HepG2 (cell line): ENCODE results near the gene NELL2. TPM values are rescaled to one million over a fixed set of nuclear protein-coding genes. Genes with fewer than 3 reads are reported as not detected.

Experiments
- ATAC-seq: fragments of 200-7000 bp; cut with Tn5 transposase; 3 replicates; pipeline ENCODE4 v1.9.1; 2020; ENCODE audit warnings: mild to moderate bottlenecking, moderate library complexity
- BruUV-seq: library from RNA; stranded (reverse); fragments of 400-500 nt; replicated peaks from 2 replicates; lab custom pipeline; 2021; lab: Mats Ljungman, UMichigan
- CTCF ChIA-PET: fragments of 300-600 bp; formaldehyde crosslinking; extraction: SDS; loops from one replicate; lab custom pipeline; 2021; ENCODE audit warnings: low total read pairs, inconsistent platforms, low intra/inter-chr PET ratio; lab: Yijun Ruan, JAX
- POLR2A ChIA-PET: fragments of 350-600 bp; sonication (Branson Sonifier 250); formaldehyde crosslinking; loops from one replicate; lab custom pipeline; 2020; ENCODE audit warnings: antibody characterized with exemption, inconsistent platforms; lab: Yijun Ruan, JAX
- DNase-seq: peaks from one replicate; pipeline ENCODE4 v3.0.0-alpha.2; 2015; ENCODE audit warnings: low spot score
- FAIRE-seq: peaks from 3 replicates; lab custom pipeline; 2011; peaks lifted over from hg19 to GRCh38; lab: Jason Lieb, UNC
- H2AFZ ChIP-seq: one replicate; pipeline ENCODE4 v1.6.1; 2011; ENCODE audit warnings: low read length, inconsistent platforms
- H3K27ac ChIP-seq: fragments of 300-600 bp; 3 replicates; pipeline ENCODE4 v1.8.0; 2011; ENCODE audit warnings: mixed run types, mild to moderate bottlenecking, mixed read lengths, low read length, inconsistent platforms; ENCODE audit not compliant: insufficient read depth; ENCODE audit errors: extremely low read length
- H3K27me3 ChIP-seq, 2 experiments: fragments of 200-600 bp in 1 of 2; 2 replicates in 1 of 2; 3 replicates in 1 of 2; pipeline versions ENCODE4 v1.6.0 to v1.8.0; 2011; ENCODE audit warnings: low read length in 2 of 2, mild to moderate bottlenecking in 2 of 2, moderate library complexity in 2 of 2, inconsistent platforms in 1 of 2; ENCODE audit not compliant: insufficient read depth in 2 of 2, control insufficient read depth in 1 of 2
- H3K36me3 ChIP-seq, 2 experiments: fragments of 200-600 bp in 1 of 2; replicated peaks in 1 of 2; 2 replicates in 1 of 2; 3 replicates in 1 of 2; pipeline versions ENCODE4 v1.5.1 to v1.8.0; 2011; ENCODE audit warnings: low read length in 2 of 2, inconsistent platforms in 1 of 2; ENCODE audit not compliant: insufficient read depth in 2 of 2, control insufficient read depth in 1 of 2
- H3K4me1 ChIP-seq: 2 replicates; pipeline ENCODE4 v1.5.1; 2012; ENCODE audit warnings: low read length, inconsistent platforms; ENCODE audit not compliant: insufficient read depth
- H3K4me2 ChIP-seq: 2 replicates; pipeline ENCODE4 v1.6.0; 2011; ENCODE audit warnings: low read depth, low read length, inconsistent platforms
- H3K4me3 ChIP-seq, 3 experiments: fragments of 200-600 bp in 1 of 3; sonication (generic), shearing (Covaris generic) in 1 of 3; replicated peaks in 1 of 3; 2 replicates each; pipeline ENCODE4 v1.5.1; 2011 to 2016; ENCODE audit warnings: low read length in 3 of 3, inconsistent platforms in 2 of 3, low read depth in 2 of 3, mild to moderate bottlenecking in 2 of 3, control low read depth in 1 of 3, mixed read lengths in 1 of 3; ENCODE audit not compliant: insufficient read depth in 1 of 3
- H3K79me2 ChIP-seq: one replicate; pipeline ENCODE4 v1.6.1; 2011; ENCODE audit warnings: low read length, inconsistent platforms; ENCODE audit not compliant: insufficient read depth
- H3K9ac ChIP-seq: 2 replicates; pipeline ENCODE4 v1.6.0; 2011; ENCODE audit warnings: mild to moderate bottlenecking, low read depth, low read length, inconsistent platforms; ENCODE audit not compliant: insufficient read depth
- H3K9me3 ChIP-seq: 2 replicates; pipeline ENCODE4 v1.5.1; 2012; ENCODE audit warnings: mild to moderate bottlenecking, low read length
- H4K20me1 ChIP-seq: 2 replicates; pipeline ENCODE4 v1.6.0; 2011; ENCODE audit warnings: inconsistent platforms, mild to moderate bottlenecking, low read length, moderate library complexity; ENCODE audit not compliant: insufficient read depth
- CREM ChIP-seq, 2 experiments: sonication (generic) in 1 of 2; formaldehyde crosslinking in 1 of 2; IDR thresholded peaks; 2 replicates each; pipeline versions ENCODE4 v1.4.0 to v1.6.1; 2016 to 2020; ENCODE audit warnings: antibody characterized with exemption in 1 of 2, mild to moderate bottlenecking in 1 of 2, missing genetic modification reagents in 1 of 2
- KDM5B ChIP-seq: sonication (generic); formaldehyde crosslinking; IDR thresholded peaks from 2 replicates; pipeline ENCODE4 v1.4.0; 2020; ENCODE audit warnings: missing genetic modification reagents, mild to moderate bottlenecking, borderline replicate concordance
- KMT2A ChIP-seq: sonication (generic); formaldehyde crosslinking; IDR thresholded peaks from 2 replicates; pipeline ENCODE4 v1.4.0; 2020; ENCODE audit warnings: missing genetic modification reagents
- PAWR ChIP-seq: sonication (generic); formaldehyde crosslinking; IDR thresholded peaks from 2 replicates; pipeline ENCODE4 v1.4.0; 2020; ENCODE audit warnings: missing genetic modification reagents, mild to moderate bottlenecking, borderline replicate concordance
- PTBP1 ChIP-seq: fragments of 200-400 bp; formaldehyde crosslinking; IDR thresholded peaks from 2 replicates; pipeline ENCODE4 v1.6.1; 2018; ENCODE audit warnings: low read length, low read depth; ENCODE audit not compliant: poor library complexity, severe bottlenecking
- RFX1 ChIP-seq: fragments of 450-650 bp; IDR thresholded peaks from 2 replicates; pipeline ENCODE4 v1.6.1; 2017
- SP2 ChIP-seq: sonication (generic); formaldehyde crosslinking; IDR thresholded peaks from 2 replicates; pipeline ENCODE4 v1.5.1; 2020; ENCODE audit warnings: mild to moderate bottlenecking, missing genetic modification reagents
- TSC22D2 ChIP-seq: sonication (generic); formaldehyde crosslinking; IDR thresholded peaks from 2 replicates; pipeline ENCODE4 v1.5.1; 2020; ENCODE audit warnings: missing genetic modification reagents, mild to moderate bottlenecking, borderline replicate concordance
- ZNF468 ChIP-seq: sonication (generic); formaldehyde crosslinking; IDR thresholded peaks from 2 replicates; pipeline ENCODE4 v1.8.0; 2022; ENCODE audit warnings: mild to moderate bottlenecking, moderate library complexity, missing genetic modification reagents
- ZNF496 ChIP-seq: sonication (generic); formaldehyde crosslinking; IDR thresholded peaks from 2 replicates; pipeline ENCODE4 v1.8.1; 2023; ENCODE audit warnings: mild to moderate bottlenecking, moderate library complexity, missing genetic modification reagents; ENCODE audit not compliant: insufficient replicate concordance
- ZNF550 ChIP-seq: sonication (generic); formaldehyde crosslinking; IDR thresholded peaks from 2 replicates; pipeline ENCODE4 v1.4.0; 2020; ENCODE audit warnings: mild to moderate bottlenecking, missing genetic modification reagents, borderline replicate concordance
- WGBS: methylation state at CpG from one replicate; pipeline ENCODE4 v1.1.6; 2017; ENCODE audit warnings: low lambda C conversion rate; 5-methylcytosine and 5-hydroxymethylcytosine counted together
- in situ Hi-C: cut with HindIII; loops from 2 replicates; pipeline ENCODE4 v1.10.0; 2017; ENCODE audit warnings: low pct_unique_long_range_greater_than_20kb; ENCODE audit not compliant: extremely low pct_ligation_motif_present
- intact Hi-C: fragments of 100-400 bp; cut with micrococcal nuclease; formaldehyde crosslinking; loops from one replicate; pipeline ENCODE4 v1.10.0; 2022; ENCODE audit not compliant: unreplicated experiment
- polyA plus RNA-seq, 8 experiments: library from polyadenylated mRNA; depleted of rRNA in 3 of 8; stranded (reverse) in 7 of 8; unstranded in 1 of 8; fragments of >200 nt; fragmentation: Illumina TruSeq in 4 of 8; extraction: Trizol in 4 of 8; gene quantifications; 2 replicates each; pipeline versions ENCODE4 v1.2.1 to v1.2.3, GENCODE V29; 2011 to 2016; ENCODE audit warnings: low read depth in 4 of 8, missing spikeins in 1 of 8, mixed read lengths in 1 of 8; ENCODE audit not compliant: insufficient read depth in 1 of 8
- total RNA-seq, 5 experiments: library from RNA; depleted of rRNA; stranded (reverse); fragments of >200 nt; fragmentation: Illumina TruSeq; extraction: Trizol; gene quantifications; 2 replicates each; pipeline ENCODE4 v1.2.3, GENCODE V29; 2016; ENCODE audit warnings: low read depth in 1 of 5
- TF ChIP-seq, protein P1 (sequence below): sonication (generic); formaldehyde crosslinking; IDR thresholded peaks from 2 replicates; pipeline ENCODE4 v1.8.1; 2023; ENCODE audit warnings: mild to moderate bottlenecking, missing genetic modification reagents
- TF ChIP-seq, protein P2 (sequence below): sonication (generic); formaldehyde crosslinking; IDR thresholded peaks from 2 replicates; pipeline ENCODE4 v1.4.0; 2020; ENCODE audit warnings: mild to moderate bottlenecking, missing genetic modification reagents

NELL2 gene
- total and polyA plus RNA-seq, 2 of the 13 experiments (the other 11 are each of a cell fraction or from before 2014, with no cell fraction given): 0.11 TPM; not detected in 1

DNA sequence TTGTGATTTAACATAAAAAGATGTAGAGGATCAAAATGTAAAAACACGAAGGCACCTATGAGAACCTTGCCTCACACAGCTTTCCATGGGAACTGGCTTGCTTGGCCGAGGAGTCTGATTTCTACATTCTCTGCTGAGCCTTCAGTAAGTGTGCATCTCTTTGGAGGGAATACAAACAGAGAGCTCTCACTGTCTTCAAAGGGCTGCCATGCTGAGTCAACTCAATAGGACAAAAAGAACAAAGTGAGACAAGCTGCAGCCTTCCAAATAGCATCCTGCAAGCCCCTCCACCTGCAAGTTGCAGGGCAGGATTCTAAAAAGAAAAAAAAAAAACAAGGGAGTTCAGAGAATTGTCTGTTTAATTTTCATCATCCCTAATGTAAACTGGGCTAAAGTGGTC is 411.9 kb downstream of the NELL2 start:
- WGBS: 0% methylated on average over 2 of the region's 2 CpGs
- Histone ChIP-seq H3K9ac (no peak overlapping the region), H2AFZ (no peak overlapping the region), H3K4me2 (no peak overlapping the region), H4K20me1 (no peaks in the 10 kb centered on the region), H3K4me3 (no peak overlapping the region), H3K27ac (no peak overlapping the region), H3K9me3 (no peaks in the 10 kb centered on the region), H3K27me3 (no peaks in the 10 kb centered on the region; a peak in 2 of 5 replicates), H3K4me1 (no peaks in the 10 kb centered on the region), H3K79me2 (no peaks in the 10 kb centered on the region), H3K36me3 (no peaks in the 10 kb centered on the region)
- intact Hi-C loops: loop anchor here (10.0 kb wide), 1 partner anchor 219 kb away; no protein-coding TSS in a partner anchor
- FAIRE-seq (no peak), DNase-seq (no peak), ATAC-seq (no peak)
- in situ Hi-C loops: no loop called here
- CTCF ChIA-PET: no interaction called here
- POLR2A ChIA-PET: no interaction called here
- no TSS peak for BruUV-seq
- no peak for TF ChIP-seq ZNF496
- no peak for TF ChIP-seq PAWR (CRISPR knock-in tag)
- no peak for TF ChIP-seq ZNF550 (CRISPR knock-in tag)
- no peak for TF ChIP-seq ZNF468 (CRISPR knock-in tag)
- TF ChIP-seq TSC22D2 (CRISPR knock-in tag): no peak
- TF ChIP-seq KMT2A (CRISPR knock-in tag): no peak
- no peak for TF ChIP-seq KDM5B (CRISPR knock-in tag)
- TF ChIP-seq, protein P1, sequence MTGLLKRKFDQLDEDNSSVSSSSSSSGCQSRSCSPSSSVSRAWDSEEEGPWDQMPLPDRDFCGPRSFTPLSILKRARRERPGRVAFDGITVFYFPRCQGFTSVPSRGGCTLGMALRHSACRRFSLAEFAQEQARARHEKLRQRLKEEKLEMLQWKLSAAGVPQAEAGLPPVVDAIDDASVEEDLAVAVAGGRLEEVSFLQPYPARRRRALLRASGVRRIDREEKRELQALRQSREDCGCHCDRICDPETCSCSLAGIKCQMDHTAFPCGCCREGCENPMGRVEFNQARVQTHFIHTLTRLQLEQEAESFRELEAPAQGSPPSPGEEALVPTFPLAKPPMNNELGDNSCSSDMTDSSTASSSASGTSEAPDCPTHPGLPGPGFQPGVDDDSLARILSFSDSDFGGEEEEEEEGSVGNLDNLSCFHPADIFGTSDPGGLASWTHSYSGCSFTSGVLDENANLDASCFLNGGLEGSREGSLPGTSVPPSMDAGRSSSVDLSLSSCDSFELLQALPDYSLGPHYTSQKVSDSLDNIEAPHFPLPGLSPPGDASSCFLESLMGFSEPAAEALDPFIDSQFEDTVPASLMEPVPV (CRISPR knock-in tag): no peak
- TF ChIP-seq SP2: no peak
- no peak for TF ChIP-seq RFX1
- TF ChIP-seq PTBP1: no peak
- TF ChIP-seq CREM (IDR thresholded peaks at IDR 0.05): no peak
- no peak for TF ChIP-seq CREM (CRISPR knock-in tag; IDR thresholded peaks at IDR 0.05)
- TF ChIP-seq, protein P2, sequence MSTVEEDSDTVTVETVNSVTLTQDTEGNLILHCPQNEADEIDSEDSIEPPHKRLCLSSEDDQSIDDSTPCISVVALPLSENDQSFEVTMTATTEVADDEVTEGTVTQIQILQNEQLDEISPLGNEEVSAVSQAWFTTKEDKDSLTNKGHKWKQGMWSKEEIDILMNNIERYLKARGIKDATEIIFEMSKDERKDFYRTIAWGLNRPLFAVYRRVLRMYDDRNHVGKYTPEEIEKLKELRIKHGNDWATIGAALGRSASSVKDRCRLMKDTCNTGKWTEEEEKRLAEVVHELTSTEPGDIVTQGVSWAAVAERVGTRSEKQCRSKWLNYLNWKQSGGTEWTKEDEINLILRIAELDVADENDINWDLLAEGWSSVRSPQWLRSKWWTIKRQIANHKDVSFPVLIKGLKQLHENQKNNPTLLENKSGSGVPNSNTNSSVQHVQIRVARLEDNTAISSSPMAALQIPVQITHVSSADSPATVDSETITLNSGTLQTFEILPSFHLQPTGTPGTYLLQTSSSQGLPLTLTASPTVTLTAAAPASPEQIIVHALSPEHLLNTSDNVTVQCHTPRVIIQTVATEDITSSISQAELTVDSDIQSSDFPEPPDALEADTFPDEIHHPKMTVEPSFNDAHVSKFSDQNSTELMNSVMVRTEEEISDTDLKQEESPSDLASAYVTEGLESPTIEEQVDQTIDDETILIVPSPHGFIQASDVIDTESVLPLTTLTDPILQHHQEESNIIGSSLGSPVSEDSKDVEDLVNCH (CRISPR knock-in tag): no peak
- TF ChIP-seq, all 625 proteins: peak for 0
